Measurements from ENCODE around the gene TBC1D30. TPM values are rescaled to one million over a fixed set of nuclear protein-coding genes. Genes with fewer than 3 reads are reported as not detected.

TBC1D30 gene
- 0.16 and 0.21 TPM in 2 replicates for total RNA-seq (2011; cell fraction: chromatin; rRNA removed; ENCODE audit: low replicate concordance)
- under 0.01 and 0.39 TPM in 2 replicates for total RNA-seq (2011; cell fraction: nucleolus; rRNA removed)
- 0.23 and 0.29 TPM in 2 replicates for total RNA-seq (2011; cell fraction: nucleoplasm; rRNA removed)
- total RNA-seq (2014; rRNA removed) (0.08 and 0.32 TPM in 2 replicates), total RNA-seq (2014; rRNA removed; fragmentation: Illumina TruSeq; extraction: Trizol) (0.15 and 0.19 TPM in 2 replicates), total RNA-seq (2015; rRNA removed; fragmentation: Illumina TruSeq; extraction: Trizol) (0.07 TPM in 1 of 2 replicates, not detected in the other), total RNA-seq (2021) (0.18 and 0.55 TPM in 2 replicates), polyA plus RNA-seq (2011; rRNA removed) (0.14 and 0.25 TPM in 2 replicates), polyA plus RNA-seq (2014; fragmentation: Illumina TruSeq; extraction: Trizol) (0.10 and 0.19 TPM in 2 replicates), polyA plus RNA-seq (2014; fragmentation: Nextera tagmentation; extraction: Ambion mirVana) (under 1 TPM in 1 of 2 experiments, not detected in 1; 0.08 TPM), polyA plus RNA-seq (2014; rRNA removed) (0.48 TPM in 1 of 2 replicates, not detected in the other), polyA minus RNA-seq (2011; rRNA and poly(A)+ RNA removed) (0.48 and 1.1 TPM in 2 replicates), Bru-seq, nascent RNA (percentile 20 among the genes with signal in this experiment), BruChase-seq, experiment 1, labeled RNA remaining after a 2-hour chase (percentile 21 among the genes with signal in this experiment), BruChase-seq, experiment 2, labeled RNA remaining after a 6-hour chase (percentile 21 among the genes with signal in this experiment)
- 0.16 and 0.58 TPM in 2 replicates for polyA plus RNA-seq (2011; cell fraction: cytosol; rRNA removed)
- polyA plus RNA-seq (2011; cell fraction: nucleus; rRNA removed), result 0.04 and 0.18 TPM in 2 replicates
- 0.10 and 0.21 TPM in 2 replicates for polyA plus RNA-seq (2012)
- not detected in 2 replicates for polyA minus RNA-seq (2011; cell fraction: cytosol; rRNA and poly(A)+ RNA removed)
- polyA minus RNA-seq (2011; cell fraction: nucleus; rRNA and poly(A)+ RNA removed), result 0.13 and 0.22 TPM in 2 replicates
- long read RNA-seq, experiment 1, partial matches to known transcripts, result 0 of 1 reads
- long read RNA-seq, experiment 1, other reads (novel, unspliced or antisense), result 1 of 1 reads
- long read RNA-seq, experiment 2, result 0 reads
- long read RNA-seq, experiment 3, partial matches to known transcripts, result 0 of 1 reads
- long read RNA-seq, experiment 3, other reads (novel, unspliced or antisense), result 1 of 1 reads

GRCh38 chr12:64824500-64825142 is at the start of gene TBC1D30:
TBC1D30 (plus strand) TSS chr12:64824647; CDS start chr12:64824880, 233 bp downstream.
- in situ Hi-C loops (cut with MboI) (no loop called here), intact Hi-C loops (cut with micrococcal nuclease) (no loop called here)
- 9% methylated on average over 44 of the region's 69 CpGs for WGBS (ENCODE audit: insufficient coverage, low coverage, missing lambda C conversion rate)

More at GRCh38 chr12:64824500-64825142, at the start of gene TBC1D30:
- no peak for FAIRE-seq
- Histone ChIP-seq H3K36me3 (ENCODE audit: control insufficient read depth, insufficient read depth, low read length) (no peaks in the 10 kb centered on the region), H3K4me2 (ENCODE audit: insufficient read depth, low read length) (no peak within 1 kb of the TSS), H3K79me2 (ENCODE audit: control insufficient read depth, insufficient read depth, low read length) (no peaks in the 10 kb centered on the region), H3K9ac (ENCODE audit: insufficient read depth in 1 of 2, low read depth in 2 of 2, low read length in 2 of 2) (no peak within 1 kb of the TSS), H3K9me1 (ENCODE audit: control insufficient read depth, insufficient read depth, low read length) (no peaks in the 10 kb centered on the region), H3K4me1 (replicated peaks in 1 of 2; ENCODE audit: control insufficient read depth in 2 of 2, insufficient read depth in 2 of 2, low read length in 2 of 2) (peaks cover 0 to 14% of the 10 kb centered on the region in 2 experiments; a peak in 1 of 5 replicates), H3K9me3 (replicated peaks; ENCODE audit: control insufficient read depth, insufficient read depth, low read depth, low read length) (no peaks in the 10 kb centered on the region), H3K27ac (ENCODE audit: extremely low read depth, low read depth, low read length) (no peak within 1 kb of the TSS), H3K27me3 (ENCODE audit: control insufficient read depth in 2 of 2, insufficient read depth in 2 of 2, low read length in 2 of 2) (peaks cover 20 to 28% of the 10 kb centered on the region in 2 experiments), H4K20me1 (replicated peaks; ENCODE audit: control insufficient read depth, insufficient read depth, low read length) (0 out of 2 replicates have a peak, but pooled peaks cover 3% of the 10 kb centered on the region), H2AFZ (ENCODE audit: low read depth, low read length) (no peak within 1 kb of the TSS), H3K4me3 (no peak within 1 kb of the TSS)
- CTCF ChIA-PET (ENCODE audit: low intra/inter-chr PET ratio), result no interaction called here
- peak in 2 of 4 experiments; percentile 15 to 18 for DNase-seq (ENCODE audit: extremely low read depth in 1 of 4, low spot score in 3 of 4)
- TF ChIP-seq PREB (CRISPR knock-in tag; IDR thresholded peaks at IDR 0.05), result no peak
- no peak for TF ChIP-seq TFE3 (CRISPR knock-in tag; IDR thresholded peaks at IDR 0.05)
- peak in 1 of 2 experiments; percentile 38 for TF ChIP-seq E2F6 (IDR thresholded peaks at IDR 0.05; ENCODE audit: borderline replicate concordance in 1 of 2, extremely low read depth in 1 of 2, insufficient read depth in 1 of 2, insufficient read length in 1 of 2, low read depth in 1 of 2, low read length in 1 of 2, poor library complexity in 1 of 2, severe bottlenecking in 1 of 2)
- no TSS peak for BruUV-seq (replicated peaks)
- peak; percentile 51; the same call in 2 of the 3 replicates for ATAC-seq
- POLR2A ChIA-PET, result no interaction called here
